ENCODE data around the gene EAF2. TPM values are rescaled to one million over a fixed set of nuclear protein-coding genes. Genes with fewer than 3 reads are reported as not detected.
"Not testable (repeated sequence)": the region's sequence is repeated elsewhere in the genome, so short reads cannot be mapped to it uniquely, and the experiment has no call there.

EAF2 gene
- total RNA-seq, 1 experiment from 2014 or later, result 3.4 TPM

- DNase-seq (ENCODE audit: low spot score), result not testable (repeated sequence)
Observed at GRCh38 chr3:121863247-121863646, 28.2 kb downstream of the EAF2 start.

DNA sequence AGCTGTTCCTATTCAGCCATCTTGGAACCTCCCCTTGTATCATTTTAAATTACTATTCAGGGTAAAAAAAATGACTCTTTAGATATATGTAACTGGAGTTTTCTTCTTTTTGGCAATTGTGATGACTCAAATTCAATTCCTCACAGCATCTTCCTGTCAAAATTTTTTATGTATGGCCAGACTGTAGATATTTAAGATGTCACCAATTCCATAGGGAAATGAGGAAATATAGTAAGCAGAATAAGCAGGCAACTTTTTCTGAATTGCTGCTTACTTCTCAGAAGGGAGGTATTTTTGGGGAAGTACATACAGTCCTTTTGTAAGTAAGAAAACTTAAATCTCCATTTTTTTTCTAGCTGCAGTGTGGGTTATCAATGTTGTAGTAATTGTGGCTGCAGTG is 28.8 kb downstream of the EAF2 start:
- no peak for DNase-seq (ENCODE audit: low spot score)

DNA sequence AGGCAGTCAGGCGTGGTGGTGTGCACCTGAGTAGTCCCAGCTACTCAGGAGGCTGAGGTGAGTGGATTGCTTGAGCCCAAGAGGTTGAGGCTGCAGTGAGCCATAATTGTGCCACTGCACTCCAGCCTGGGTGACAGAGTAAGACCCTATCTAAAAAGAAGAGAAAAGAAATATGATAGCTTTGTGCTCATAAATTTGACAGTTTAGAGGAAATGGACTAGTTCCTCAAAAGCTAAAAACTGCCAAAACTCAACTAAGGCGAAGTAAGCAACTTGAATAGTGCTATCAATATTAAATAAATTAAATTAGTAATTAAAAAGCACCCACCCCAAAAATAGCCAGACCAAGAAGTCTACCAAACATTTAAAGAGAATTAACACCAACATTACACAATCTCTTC is 34.7 kb downstream of the EAF2 start:
- DNase-seq (ENCODE audit: low spot score), result no peak

DNA sequence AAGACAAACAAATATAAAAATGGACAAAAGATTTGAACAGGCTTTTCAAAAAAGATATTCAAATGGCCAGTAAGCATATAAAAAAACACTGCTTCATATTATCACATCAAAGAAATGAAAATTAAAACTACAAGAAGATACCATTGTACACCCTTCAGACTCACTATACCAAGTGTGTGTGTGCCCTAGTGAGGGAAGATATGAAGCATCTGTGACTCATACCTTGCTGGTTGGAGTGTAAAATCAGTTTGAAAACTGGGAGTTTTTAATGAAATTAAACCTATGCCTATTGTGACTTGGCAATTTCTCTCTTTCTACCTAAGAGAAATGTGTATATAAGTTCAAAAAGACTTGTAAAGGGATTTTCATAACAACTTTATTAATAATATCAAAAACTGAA is 35.7 kb downstream of the EAF2 start:
- DNase-seq (ENCODE audit: low spot score), result no peak

- no peak for DNase-seq (ENCODE audit: low spot score)
Observed at GRCh38 chr3:121871430-121871829, 36.4 kb downstream of the EAF2 start.

- no peak for DNase-seq (ENCODE audit: low spot score)
Observed at GRCh38 chr3:121878411-121878810, 43.4 kb downstream of the EAF2 start.

- no peak for DNase-seq (ENCODE audit: low spot score)
Observed at GRCh38 chr3:121883507-121883906, 48.5 kb downstream of the EAF2 start.

GRCh38 chr3:121885386-121885785 is 50.4 kb downstream of the EAF2 start:
- DNase-seq (ENCODE audit: low spot score), result no peak

DNA sequence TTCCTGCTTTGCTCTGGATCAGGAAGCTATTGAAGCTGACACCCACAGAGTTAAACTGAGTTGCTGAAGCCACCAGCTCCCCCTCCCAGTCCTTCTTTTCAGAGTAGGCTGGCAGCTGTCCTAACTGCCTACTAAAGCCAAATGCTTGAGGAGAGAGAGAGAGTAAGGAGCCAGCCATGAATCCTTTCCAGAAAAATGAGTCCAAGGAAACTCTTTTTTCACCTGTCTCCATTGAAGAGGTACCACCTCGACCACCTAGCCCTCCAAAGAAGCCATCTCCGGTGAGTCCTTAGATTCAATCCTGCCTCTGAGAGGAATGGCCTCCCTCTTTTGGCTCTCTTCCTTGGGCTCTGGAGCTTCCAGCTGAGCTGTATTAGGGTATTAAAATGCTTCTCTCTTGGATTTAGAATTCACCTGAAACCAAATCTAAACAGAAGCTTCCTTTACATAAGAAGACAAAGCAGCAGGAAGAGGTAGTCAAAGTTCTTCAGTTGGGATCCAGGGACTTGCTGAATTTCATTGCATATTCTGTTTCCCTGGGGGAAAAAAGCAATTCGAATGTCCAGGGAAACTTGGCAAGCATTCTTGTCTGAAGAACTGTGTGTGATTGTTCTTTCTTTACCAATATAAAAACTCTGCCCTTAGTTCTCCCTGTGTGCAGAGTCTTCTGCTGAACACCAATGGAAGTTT is 59.4 kb downstream of the EAF2 start, which contains the start of gene SLC15A2:
TSS of gene SLC15A2 (plus strand) at position 101 of the 690 bp plus-strand sequence. CDS start at position 177, 76 bp downstream.
- DNase-seq (ENCODE audit: low spot score), result no peak

GRCh38 chr3:121895121-121895520 is 60.1 kb downstream of the EAF2 start:
- no peak for DNase-seq (ENCODE audit: low spot score)

- no peak for DNase-seq (ENCODE audit: low spot score)
Observed at GRCh38 chr3:121895736-121896135, 60.7 kb downstream of the EAF2 start.

DNA sequence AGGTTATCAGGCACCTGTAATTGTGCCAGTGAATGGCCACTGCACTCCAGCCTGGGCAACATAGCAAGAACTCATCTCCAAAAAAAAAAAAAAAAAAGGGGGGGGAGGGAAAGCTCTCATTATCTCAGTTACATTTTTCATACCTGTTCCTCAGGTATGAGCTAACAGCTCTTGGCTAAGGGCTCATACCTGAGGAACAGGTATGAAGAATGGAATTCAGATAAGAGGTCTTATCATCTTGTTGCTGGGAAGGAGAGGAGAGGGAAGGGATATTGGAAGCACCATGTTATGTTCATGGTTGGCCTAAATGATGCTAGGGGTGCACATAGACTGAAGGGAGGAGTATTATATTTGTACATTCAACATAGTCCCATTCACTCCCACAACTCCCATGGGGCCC is 61.8 kb downstream of the EAF2 start:
- DNase-seq (ENCODE audit: low spot score), result no peak

DNA sequence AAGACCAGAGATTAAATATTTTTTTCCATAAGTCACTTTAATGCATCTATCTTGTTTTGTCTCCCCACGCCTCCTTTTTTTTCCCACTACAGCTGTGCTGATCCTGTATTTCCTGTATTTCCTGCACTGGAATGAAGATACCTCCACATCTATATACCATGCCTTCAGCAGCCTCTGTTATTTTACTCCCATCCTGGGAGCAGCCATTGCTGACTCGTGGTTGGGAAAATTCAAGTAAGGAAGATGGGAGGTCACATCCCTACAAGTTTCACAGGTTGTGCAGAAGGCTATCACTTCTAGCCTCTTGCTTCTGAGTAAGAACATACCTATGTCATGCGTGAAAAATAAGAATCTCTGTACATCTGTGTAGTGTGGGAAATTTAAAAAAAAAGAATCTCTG is 62.3 kb downstream of the EAF2 start:
- DNase-seq (ENCODE audit: low spot score), result no peak

GRCh38 chr3:121913305-121913990 is 78.4 kb downstream of the EAF2 start:
- DNase-seq (ENCODE audit: low spot score), result no peak

DNA sequence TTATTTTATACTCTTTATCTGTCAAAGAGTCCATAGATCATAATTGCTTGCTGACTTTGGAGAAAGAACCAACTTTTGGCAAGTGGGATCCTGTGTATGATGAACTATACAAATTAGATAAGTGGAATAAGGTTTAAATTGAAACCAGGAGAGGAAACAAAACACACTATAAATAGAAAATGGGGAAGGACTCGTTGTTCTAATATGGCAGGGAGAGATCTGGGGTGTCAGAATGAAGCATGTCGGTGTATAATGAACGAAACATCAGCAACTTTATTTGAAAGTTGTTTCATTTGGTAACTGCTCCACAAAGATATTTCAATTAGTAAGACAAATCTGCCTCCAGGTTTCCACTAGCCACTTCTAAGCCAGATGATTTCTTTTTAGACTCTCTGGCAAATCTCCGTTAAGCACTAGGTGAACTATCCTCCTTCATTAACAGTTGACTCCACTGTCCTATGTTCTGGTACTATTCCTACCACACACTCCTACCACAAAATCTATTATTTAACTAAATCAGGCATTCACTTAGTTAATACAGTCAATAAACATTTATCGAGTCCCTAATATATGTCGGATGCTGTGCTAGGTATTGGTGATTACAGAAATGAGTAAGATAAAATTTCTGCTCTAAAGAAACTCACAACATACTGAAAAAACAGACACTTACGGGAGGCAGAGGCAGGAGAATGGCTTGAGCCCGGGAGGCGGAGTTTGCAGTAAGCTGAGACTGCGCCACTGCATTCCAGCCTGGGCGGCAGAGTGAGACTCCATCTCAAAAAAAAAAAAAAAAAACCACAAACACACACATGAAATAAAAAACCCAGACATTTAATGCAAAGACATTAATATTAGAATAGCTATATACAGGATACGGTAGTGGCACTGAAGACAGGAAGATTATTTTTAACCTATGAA is 79.3 kb downstream of the EAF2 start:
- no peak for DNase-seq (ENCODE audit: low spot score)

- DNase-seq (ENCODE audit: low spot score), result no peak
Observed at GRCh38 chr3:121916189-121916588, 81.2 kb downstream of the EAF2 start.

- DNase-seq (ENCODE audit: low spot score), result no peak
Observed at GRCh38 chr3:121918779-121919483, 83.9 kb downstream of the EAF2 start.

DNA sequence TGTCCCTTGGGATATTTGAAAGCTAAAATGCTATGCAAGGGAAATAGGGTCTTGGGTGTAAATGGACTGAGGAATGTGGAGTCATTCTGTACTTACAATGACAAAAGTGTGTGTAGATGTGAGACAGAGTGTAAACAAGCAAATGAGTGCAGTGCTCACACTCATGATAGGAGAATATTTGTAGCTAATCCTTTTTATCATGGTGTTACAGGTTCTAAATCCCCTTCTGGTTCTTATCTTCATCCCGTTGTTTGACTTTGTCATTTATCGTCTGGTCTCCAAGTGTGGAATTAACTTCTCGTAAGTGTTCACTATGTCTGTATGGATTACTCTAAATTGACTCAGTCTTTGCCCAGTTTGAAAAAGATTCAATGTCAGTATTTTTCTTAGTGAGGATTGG is 89.7 kb downstream of the EAF2 start:
- no peak for DNase-seq (ENCODE audit: low spot score)

- no peak for DNase-seq (ENCODE audit: low spot score)
Observed at GRCh38 chr3:121926380-121926779, 91.4 kb downstream of the EAF2 start.
